Activated naive CD8-positive, alpha-beta T cell treated with anti-CD3 and anti-CD28 coated beads for 36 hours (primary cell): ENCODE results near the gene MNDA. TPM values are rescaled to one million over a fixed set of nuclear protein-coding genes. Genes with fewer than 3 reads are reported as not detected.

Experiments
- DNase-seq: peaks from one replicate; pipeline ENCODE4 v3.0.0; 2021
- H3K27ac Mint-ChIP-seq: one replicate; pipeline ENCODE4 v1.8.0; 2022; ENCODE audit warnings: mild to moderate bottlenecking, moderate library complexity, mixed read lengths
- H3K27me3 Mint-ChIP-seq: one replicate; pipeline ENCODE4 v1.8.0; 2022; ENCODE audit warnings: mild to moderate bottlenecking, mixed read lengths
- H3K36me3 Mint-ChIP-seq: one replicate; pipeline ENCODE4 v1.8.0; 2021; ENCODE audit warnings: mild to moderate bottlenecking, mixed read lengths
- H3K4me1 Mint-ChIP-seq: one replicate; pipeline ENCODE4 v1.8.0; 2021; ENCODE audit warnings: mixed read lengths
- H3K4me3 Mint-ChIP-seq: one replicate; pipeline ENCODE4 v1.8.0; 2022; ENCODE audit warnings: mild to moderate bottlenecking, moderate library complexity, mixed read lengths
- H3K9me3 Mint-ChIP-seq: one replicate; pipeline ENCODE4 v1.8.0; 2022; ENCODE audit warnings: mixed read lengths
- total RNA-seq, 2 experiments: library from RNA; stranded (reverse); gene quantifications; one replicate each; pipeline ENCODE4 v1.2.3, GENCODE V29; 2021

The MNDA gene
- total RNA-seq: under 1 TPM in 1 of 2 experiments, not detected in 1; 0.20 TPM

- Mint-ChIP-seq H3K4me1 (peaks cover 5% of the 10 kb centered on the region), H3K9me3 (peaks cover 12% of the 10 kb centered on the region), H3K27ac (no peak within 1 kb of the TSS)
Measured at GRCh38 chr1:158830904-158831507, at the start of gene MNDA. TSS of gene MNDA (plus strand) at chr1:158831351. CDS start at chr1:158842154, 10,803 bp downstream.

GRCh38 chr1:158793604-158794003 lies 37.5 kb upstream of the MNDA start:
- DNase-seq: no peak
- Mint-ChIP-seq H3K4me3 (no peak overlapping the region), H3K4me1 (no peaks in the 10 kb centered on the region), H3K27me3 (peaks cover 21% of the 10 kb centered on the region), H3K9me3 (no peaks in the 10 kb centered on the region), H3K36me3 (no peaks in the 10 kb centered on the region), H3K27ac (no peak overlapping the region)

More at GRCh38 chr1:158830904-158831507, at the start of gene MNDA:
- no peak for DNase-seq
- H3K27me3 Mint-ChIP-seq: no peaks in the 10 kb centered on the region
- no peak within 1 kb of the TSS for H3K4me3 Mint-ChIP-seq
- peaks cover 2% of the 10 kb centered on the region for H3K36me3 Mint-ChIP-seq

- H3K27me3 Mint-ChIP-seq: peaks cover 18% of the 10 kb centered on the region
- no peaks in the 10 kb centered on the region for H3K4me1 Mint-ChIP-seq
- H3K36me3 Mint-ChIP-seq: no peaks in the 10 kb centered on the region
Measured at GRCh38 chr1:158794247-158794646, 36.9 kb upstream of the MNDA start.

GRCh38 chr1:158798531-158798930 lies 32.6 kb upstream of the MNDA start:
- Mint-ChIP-seq H3K4me3 (no peak overlapping the region), H3K9me3 (no peaks in the 10 kb centered on the region), H3K27ac (no peak overlapping the region), H3K36me3 (no peaks in the 10 kb centered on the region), H3K27me3 (peaks cover 30% of the 10 kb centered on the region), H3K4me1 (no peaks in the 10 kb centered on the region)
- no peak for DNase-seq

More at GRCh38 chr1:158794247-158794646, 36.9 kb upstream of the MNDA start:
- Mint-ChIP-seq H3K27ac (no peak overlapping the region), H3K9me3 (no peaks in the 10 kb centered on the region), H3K4me3 (no peak overlapping the region)
- DNase-seq: no peak

- H3K4me1 Mint-ChIP-seq: no peaks in the 10 kb centered on the region
- H3K27me3 Mint-ChIP-seq: peaks cover 34% of the 10 kb centered on the region
- H3K9me3 Mint-ChIP-seq: no peaks in the 10 kb centered on the region
- no peak overlapping the region for H3K4me3 Mint-ChIP-seq
- no peak overlapping the region for H3K27ac Mint-ChIP-seq
- H3K36me3 Mint-ChIP-seq: no peaks in the 10 kb centered on the region
- DNase-seq: no peak
Measured at GRCh38 chr1:158799689-158800088, 31.5 kb upstream of the MNDA start.

- H3K27me3 Mint-ChIP-seq: peaks cover 34% of the 10 kb centered on the region
Measured at GRCh38 chr1:158800526-158800925, 30.6 kb upstream of the MNDA start.

GRCh38 chr1:158801396-158801795 lies 29.8 kb upstream of the MNDA start:
- no peaks in the 10 kb centered on the region for H3K9me3 Mint-ChIP-seq
- H3K27ac Mint-ChIP-seq: no peak overlapping the region

More at GRCh38 chr1:158800526-158800925, 30.6 kb upstream of the MNDA start:
- H3K9me3 Mint-ChIP-seq: no peaks in the 10 kb centered on the region
- no peaks in the 10 kb centered on the region for H3K36me3 Mint-ChIP-seq
- DNase-seq: no peak
- H3K4me1 Mint-ChIP-seq: no peaks in the 10 kb centered on the region
- no peak overlapping the region for H3K27ac Mint-ChIP-seq
- no peak overlapping the region for H3K4me3 Mint-ChIP-seq

GRCh38 chr1:158803678-158804077 lies 27.5 kb upstream of the MNDA start:
- DNase-seq: no peak
- H3K4me1 Mint-ChIP-seq: no peaks in the 10 kb centered on the region
- no peak overlapping the region for H3K27ac Mint-ChIP-seq
- H3K4me3 Mint-ChIP-seq: no peak overlapping the region
- H3K27me3 Mint-ChIP-seq: peaks cover 26% of the 10 kb centered on the region
- no peaks in the 10 kb centered on the region for H3K9me3 Mint-ChIP-seq
- no peaks in the 10 kb centered on the region for H3K36me3 Mint-ChIP-seq

More at GRCh38 chr1:158801396-158801795, 29.8 kb upstream of the MNDA start:
- Mint-ChIP-seq H3K27me3 (peaks cover 34% of the 10 kb centered on the region), H3K36me3 (no peaks in the 10 kb centered on the region), H3K4me1 (no peaks in the 10 kb centered on the region), H3K4me3 (no peak overlapping the region)
- DNase-seq: no peak

GRCh38 chr1:158806916-158807536 lies 24.1 kb upstream of the MNDA start:
- H3K4me3 Mint-ChIP-seq: no peak overlapping the region
- H3K27ac Mint-ChIP-seq: no peak overlapping the region
- H3K9me3 Mint-ChIP-seq: no peaks in the 10 kb centered on the region
- no peaks in the 10 kb centered on the region for H3K4me1 Mint-ChIP-seq
- H3K27me3 Mint-ChIP-seq: peaks cover 15% of the 10 kb centered on the region
- no peak for DNase-seq
- H3K36me3 Mint-ChIP-seq: no peaks in the 10 kb centered on the region

- no peaks in the 10 kb centered on the region for H3K36me3 Mint-ChIP-seq
- DNase-seq: no peak
- H3K27me3 Mint-ChIP-seq: peaks cover under 1% of the 10 kb centered on the region
- no peaks in the 10 kb centered on the region for H3K4me1 Mint-ChIP-seq
- H3K27ac Mint-ChIP-seq: no peak overlapping the region
- H3K4me3 Mint-ChIP-seq: no peak overlapping the region
- H3K9me3 Mint-ChIP-seq: no peaks in the 10 kb centered on the region
Measured at GRCh38 chr1:158809256-158809655, 21.9 kb upstream of the MNDA start.

GRCh38 chr1:158809862-158810261 lies 21.3 kb upstream of the MNDA start:
- Mint-ChIP-seq H3K9me3 (no peaks in the 10 kb centered on the region), H3K4me1 (no peaks in the 10 kb centered on the region), H3K36me3 (no peaks in the 10 kb centered on the region), H3K27me3 (no peaks in the 10 kb centered on the region), H3K4me3 (no peak overlapping the region), H3K27ac (no peak overlapping the region)
- no peak for DNase-seq

- Mint-ChIP-seq H3K27ac (no peak overlapping the region), H3K4me3 (no peak overlapping the region), H3K27me3 (no peaks in the 10 kb centered on the region), H3K4me1 (no peaks in the 10 kb centered on the region), H3K9me3 (no peaks in the 10 kb centered on the region), H3K36me3 (no peaks in the 10 kb centered on the region)
- no peak for DNase-seq
Measured at GRCh38 chr1:158810311-158810710, 20.8 kb upstream of the MNDA start.

GRCh38 chr1:158812336-158812735 lies 18.8 kb upstream of the MNDA start:
- DNase-seq: no peak
- Mint-ChIP-seq H3K27ac (no peak overlapping the region), H3K36me3 (no peaks in the 10 kb centered on the region), H3K4me3 (no peak overlapping the region), H3K9me3 (no peaks in the 10 kb centered on the region), H3K4me1 (no peaks in the 10 kb centered on the region), H3K27me3 (no peaks in the 10 kb centered on the region)

- Mint-ChIP-seq H3K4me1 (no peaks in the 10 kb centered on the region), H3K9me3 (no peaks in the 10 kb centered on the region), H3K27me3 (no peaks in the 10 kb centered on the region), H3K4me3 (no peak overlapping the region), H3K36me3 (no peaks in the 10 kb centered on the region), H3K27ac (no peak overlapping the region)
- DNase-seq: no peak
Measured at GRCh38 chr1:158813164-158813563, 18.0 kb upstream of the MNDA start.

GRCh38 chr1:158814970-158815369 lies 16.2 kb upstream of the MNDA start:
- peaks cover 4% of the 10 kb centered on the region for H3K4me1 Mint-ChIP-seq
- no peak overlapping the region for H3K27ac Mint-ChIP-seq
- no peaks in the 10 kb centered on the region for H3K36me3 Mint-ChIP-seq
- H3K27me3 Mint-ChIP-seq: no peaks in the 10 kb centered on the region
- DNase-seq: no peak
- H3K4me3 Mint-ChIP-seq: no peak overlapping the region
- H3K9me3 Mint-ChIP-seq: no peaks in the 10 kb centered on the region

- Mint-ChIP-seq H3K27ac (no peak overlapping the region), H3K36me3 (no peaks in the 10 kb centered on the region), H3K4me3 (no peak overlapping the region), H3K4me1 (peaks cover 4% of the 10 kb centered on the region), H3K27me3 (peaks cover 1% of the 10 kb centered on the region), H3K9me3 (no peaks in the 10 kb centered on the region)
- no peak for DNase-seq
Measured at GRCh38 chr1:158818560-158818959, 12.6 kb upstream of the MNDA start.
